Suppressor macrophage (primary cell): Measurements from ENCODE around the gene SLC38A4.

Experiments used
- DNase-seq, 4 experiments: peaks; one replicate each; pipeline ENCODE4 v3.0.0-alpha.2; 2020 to 2022

Gene SLC38A4

GRCh38 chr12:46814143-46814542 is 11.7 kb downstream of the SLC38A4 start:
- DNase-seq, result no peak

GRCh38 chr12:46811185-46811584 is 14.6 kb downstream of the SLC38A4 start:
- DNase-seq, result no peak

GRCh38 chr12:46808955-46809697 is 16.7 kb downstream of the SLC38A4 start:
- no peak for DNase-seq

GRCh38 chr12:46808317-46808716 is 17.5 kb downstream of the SLC38A4 start:
- DNase-seq, result no peak

GRCh38 chr12:46804054-46804453 is 21.7 kb downstream of the SLC38A4 start:
- DNase-seq, result no peak

GRCh38 chr12:46803517-46803916 is 22.3 kb downstream of the SLC38A4 start:
- DNase-seq, result no peak

- no peak for DNase-seq
These were observed 24.5 kb downstream of the SLC38A4 start for GRCh38 chr12:46801293-46801692.

GRCh38 chr12:46800160-46800559 is 25.6 kb downstream of the SLC38A4 start:
- DNase-seq, result no peak

- DNase-seq, result no peak
These were observed 27.1 kb downstream of the SLC38A4 start for GRCh38 chr12:46798648-46799047.

- no peak for DNase-seq
These were observed 27.7 kb downstream of the SLC38A4 start for GRCh38 chr12:46798056-46798455.

- no peak for DNase-seq
These were observed 29.8 kb downstream of the SLC38A4 start for GRCh38 chr12:46795988-46796387.

GRCh38 chr12:46794593-46795190 is 31.1 kb downstream of the SLC38A4 start:
- no peak for DNase-seq

GRCh38 chr12:46792925-46793324 is 32.9 kb downstream of the SLC38A4 start:
- DNase-seq, result no peak

GRCh38 chr12:46790066-46790465 is 35.7 kb downstream of the SLC38A4 start:
- DNase-seq, result no peak

GRCh38 chr12:46788072-46788887 is 37.5 kb downstream of the SLC38A4 start:
- DNase-seq, result no peak

- no peak for DNase-seq
These were observed 38.2 kb downstream of the SLC38A4 start for GRCh38 chr12:46787496-46788055.

GRCh38 chr12:46786774-46787173 is 39.0 kb downstream of the SLC38A4 start:
- DNase-seq, result no peak

- DNase-seq, result no peak
These were observed 40.4 kb downstream of the SLC38A4 start for GRCh38 chr12:46785382-46785781.

GRCh38 chr12:46783871-46784270 is 41.9 kb downstream of the SLC38A4 start:
- no peak for DNase-seq

- no peak for DNase-seq
These were observed 45.9 kb downstream of the SLC38A4 start for GRCh38 chr12:46779879-46780278.

- DNase-seq, result no peak
These were observed 46.7 kb downstream of the SLC38A4 start for GRCh38 chr12:46779063-46779462.

GRCh38 chr12:46778415-46778814 is 47.4 kb downstream of the SLC38A4 start:
- no peak for DNase-seq

GRCh38 chr12:46777587-46777986 is 48.2 kb downstream of the SLC38A4 start:
- no peak for DNase-seq
